ENCODE measurements around the gene AQP2. TPM values are rescaled to one million over a fixed set of nuclear protein-coding genes. Genes with fewer than 3 reads are reported as not detected.

AQP2 gene
- total RNA-seq, 1 donor from 2014 or later = 0.24 TPM

GRCh38 chr12:49955899-49956662 lies 5.5 kb downstream of the AQP2 start:
- DNase-seq (ENCODE audit: low spot score) = no peak

- DNase-seq (ENCODE audit: low spot score) = no peak
Observed at GRCh38 chr12:49956663-49957569, 6.4 kb downstream of the AQP2 start.

GRCh38 chr12:49957570-49957967 lies 7.0 kb downstream of the AQP2 start:
- DNase-seq (ENCODE audit: low spot score) = no peak

GRCh38 chr12:49959685-49960473 lies 9.3 kb downstream of the AQP2 start:
- peak; percentile 48 for DNase-seq (ENCODE audit: low spot score)

GRCh38 chr12:49960474-49961110 lies 10.1 kb downstream of the AQP2 start:
- DNase-seq (ENCODE audit: low spot score) = no peak

- DNase-seq (ENCODE audit: low spot score) = no peak
Observed at GRCh38 chr12:49961111-49961922, 10.8 kb downstream of the AQP2 start, which contains the start of gene AQP5. AQP5 (plus strand) TSS chr12:49961872; CDS start chr12:49962018, 146 bp downstream.

GRCh38 chr12:49961993-49962764 lies 11.6 kb downstream of the AQP2 start:
- no peak for DNase-seq (ENCODE audit: low spot score)

- DNase-seq (ENCODE audit: low spot score) = peak; percentile 54
Observed at GRCh38 chr12:49962861-49963765, 12.6 kb downstream of the AQP2 start.

- no peak for DNase-seq (ENCODE audit: low spot score)
Observed at GRCh38 chr12:49963976-49964815, 13.7 kb downstream of the AQP2 start.

- no peak for DNase-seq (ENCODE audit: low spot score)
Observed at GRCh38 chr12:49964849-49965624, 14.5 kb downstream of the AQP2 start.

GRCh38 chr12:49965836-49966235 lies 15.3 kb downstream of the AQP2 start:
- DNase-seq (ENCODE audit: low spot score) = no peak

GRCh38 chr12:49966511-49967041 lies 16.0 kb downstream of the AQP2 start:
- DNase-seq (ENCODE audit: low spot score) = no peak

GRCh38 chr12:49967042-49967776 lies 16.7 kb downstream of the AQP2 start:
- peak; percentile 86 for DNase-seq (ENCODE audit: low spot score)

GRCh38 chr12:49967777-49968250 lies 17.3 kb downstream of the AQP2 start:
- DNase-seq (ENCODE audit: low spot score) = no peak

- DNase-seq (ENCODE audit: low spot score) = no peak
Observed at GRCh38 chr12:49968471-49968870, 17.9 kb downstream of the AQP2 start.

GRCh38 chr12:49969027-49969426 lies 18.5 kb downstream of the AQP2 start:
- no peak for DNase-seq (ENCODE audit: low spot score)

Measured in umbilical cord (tissue), 2 donors.